GM10266 (cell line): ENCODE measurements around the gene ZNF30.
"Not testable (repeated sequence)": the region's sequence is repeated elsewhere in the genome, so short reads cannot be mapped to it uniquely, and the experiment has no call there.

Experiments
- DNase-seq: peaks from one replicate; pipeline ENCODE4 v3.0.0; 2012; ENCODE audit errors: extremely low spot score
- TF ChIP-seq, protein P1 (sequence below): IDR thresholded peaks from 2 replicates; pipeline ENCODE4 v1.5.1; 2012; ENCODE audit warnings: mild to moderate bottlenecking, low read depth; ENCODE audit not compliant: control insufficient read depth, insufficient read depth; ENCODE audit errors: missing control alignments

Gene ZNF30

DNA sequence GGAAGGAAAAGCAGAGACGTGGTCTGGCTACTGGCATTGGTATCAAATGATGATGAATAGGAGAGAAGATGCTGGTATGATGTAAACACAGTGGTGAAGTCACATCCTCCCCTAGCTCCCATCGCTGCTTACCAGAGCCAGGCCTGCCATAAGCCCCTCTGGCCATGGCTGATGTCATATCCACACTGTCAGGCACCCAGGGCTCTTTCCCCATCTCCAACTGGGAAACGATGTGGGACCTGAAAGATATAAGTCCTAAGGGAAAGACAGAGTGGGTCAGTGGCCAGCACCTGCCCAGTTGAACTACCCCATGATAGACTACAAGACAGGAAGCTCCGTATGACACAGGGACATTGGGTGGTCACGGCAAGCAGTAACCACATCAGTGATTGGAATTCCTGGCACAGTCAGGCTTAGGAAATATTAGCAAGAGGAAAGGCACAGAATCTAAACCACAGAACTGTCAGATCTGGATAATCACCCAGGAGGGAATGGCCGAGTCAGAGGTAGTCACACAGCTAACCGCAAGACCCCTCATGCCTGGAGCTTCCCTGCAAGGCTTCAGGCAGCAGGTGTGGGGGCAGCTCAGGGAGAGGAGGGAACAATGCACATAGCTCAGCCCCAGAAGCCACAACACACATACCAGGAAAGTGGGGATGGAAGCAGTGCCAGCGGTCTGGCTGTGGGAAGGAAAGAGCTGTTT is 33.6 kb downstream of the ZNF30 start:
- TF ChIP-seq, protein P1, sequence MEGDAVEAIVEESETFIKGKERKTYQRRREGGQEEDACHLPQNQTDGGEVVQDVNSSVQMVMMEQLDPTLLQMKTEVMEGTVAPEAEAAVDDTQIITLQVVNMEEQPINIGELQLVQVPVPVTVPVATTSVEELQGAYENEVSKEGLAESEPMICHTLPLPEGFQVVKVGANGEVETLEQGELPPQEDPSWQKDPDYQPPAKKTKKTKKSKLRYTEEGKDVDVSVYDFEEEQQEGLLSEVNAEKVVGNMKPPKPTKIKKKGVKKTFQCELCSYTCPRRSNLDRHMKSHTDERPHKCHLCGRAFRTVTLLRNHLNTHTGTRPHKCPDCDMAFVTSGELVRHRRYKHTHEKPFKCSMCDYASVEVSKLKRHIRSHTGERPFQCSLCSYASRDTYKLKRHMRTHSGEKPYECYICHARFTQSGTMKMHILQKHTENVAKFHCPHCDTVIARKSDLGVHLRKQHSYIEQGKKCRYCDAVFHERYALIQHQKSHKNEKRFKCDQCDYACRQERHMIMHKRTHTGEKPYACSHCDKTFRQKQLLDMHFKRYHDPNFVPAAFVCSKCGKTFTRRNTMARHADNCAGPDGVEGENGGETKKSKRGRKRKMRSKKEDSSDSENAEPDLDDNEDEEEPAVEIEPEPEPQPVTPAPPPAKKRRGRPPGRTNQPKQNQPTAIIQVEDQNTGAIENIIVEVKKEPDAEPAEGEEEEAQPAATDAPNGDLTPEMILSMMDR, result no peak
- DNase-seq, result no peak

DNA sequence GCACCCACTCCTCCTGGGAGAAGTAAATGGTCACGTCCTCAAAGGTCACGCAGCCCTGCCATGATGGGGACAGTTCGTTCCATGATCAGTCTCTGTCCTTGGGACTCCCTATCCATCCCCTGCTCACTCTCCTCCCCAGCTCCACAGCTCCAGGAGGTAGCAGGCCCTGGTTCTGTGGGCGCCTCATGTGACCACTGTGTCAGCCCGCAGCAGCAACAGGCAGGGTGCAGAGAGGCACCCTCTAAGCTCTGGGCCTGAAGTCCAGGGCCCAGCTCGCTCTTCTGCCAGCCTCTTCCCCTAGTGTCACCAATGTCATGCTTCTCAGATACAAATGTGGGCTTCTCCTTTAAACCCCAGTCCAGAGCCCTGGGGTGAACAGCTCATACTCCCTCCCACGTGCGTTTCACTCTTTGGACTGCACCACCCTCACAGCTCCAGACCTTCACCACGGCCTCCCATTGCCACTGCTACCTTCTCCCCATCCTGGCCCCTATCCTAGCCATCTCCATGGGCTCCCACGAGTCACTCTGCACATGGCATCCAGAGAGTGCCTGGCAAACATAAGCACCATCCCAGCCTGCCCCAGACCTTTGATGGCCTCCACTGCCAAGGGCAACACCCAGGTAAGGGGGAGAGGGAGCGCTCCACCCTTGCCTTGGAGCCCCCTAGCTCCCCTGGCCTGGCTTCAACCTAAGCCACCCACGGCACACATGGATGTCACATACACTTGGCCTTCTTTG is 34.4 kb downstream of the ZNF30 start:
- TF ChIP-seq, protein P1, result no peak
- no peak for DNase-seq

DNA sequence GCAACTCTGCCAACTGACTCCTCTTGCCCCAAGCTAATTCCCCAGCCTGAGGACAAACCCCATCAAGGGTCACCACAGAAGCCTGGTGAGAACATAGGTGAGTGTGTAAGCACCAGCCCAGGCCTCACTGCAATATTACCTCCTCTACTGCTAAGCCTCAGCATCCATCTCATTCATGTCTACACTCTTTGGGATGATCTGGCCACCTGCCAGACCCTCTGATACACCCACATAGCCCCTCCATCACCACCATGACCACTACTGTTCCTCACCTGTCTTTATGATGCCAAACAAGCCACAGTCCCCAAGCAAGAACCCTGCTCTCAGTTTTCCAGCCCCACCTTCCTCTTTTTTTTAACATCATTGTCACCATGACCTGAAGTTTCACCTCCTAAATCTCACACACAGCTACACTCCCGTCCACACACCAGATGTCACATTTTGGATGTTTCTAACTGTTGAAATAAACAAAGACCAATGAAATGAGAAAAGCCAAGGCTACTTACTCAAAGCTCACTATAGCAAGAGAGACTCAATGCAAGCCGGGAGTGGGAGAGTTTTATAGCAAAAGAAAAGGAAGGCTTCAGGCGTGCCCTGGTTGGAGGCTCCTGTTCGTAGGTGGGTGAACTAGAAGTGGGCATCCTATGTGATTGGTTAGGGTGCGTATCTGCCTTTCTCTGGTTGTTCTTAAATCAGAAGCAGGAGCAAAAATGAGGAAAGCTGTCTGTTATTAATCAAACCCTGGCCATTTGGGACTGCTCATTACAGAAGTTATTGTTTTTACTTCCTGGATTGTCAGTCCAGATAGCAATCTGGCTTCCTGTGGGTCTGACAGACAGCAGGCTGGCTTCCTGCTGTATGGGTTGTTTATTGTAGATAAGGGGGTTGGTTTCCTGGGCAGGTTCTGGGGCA is 35.3 kb downstream of the ZNF30 start:
- TF ChIP-seq, protein P1, result no peak
- no peak for DNase-seq

DNA sequence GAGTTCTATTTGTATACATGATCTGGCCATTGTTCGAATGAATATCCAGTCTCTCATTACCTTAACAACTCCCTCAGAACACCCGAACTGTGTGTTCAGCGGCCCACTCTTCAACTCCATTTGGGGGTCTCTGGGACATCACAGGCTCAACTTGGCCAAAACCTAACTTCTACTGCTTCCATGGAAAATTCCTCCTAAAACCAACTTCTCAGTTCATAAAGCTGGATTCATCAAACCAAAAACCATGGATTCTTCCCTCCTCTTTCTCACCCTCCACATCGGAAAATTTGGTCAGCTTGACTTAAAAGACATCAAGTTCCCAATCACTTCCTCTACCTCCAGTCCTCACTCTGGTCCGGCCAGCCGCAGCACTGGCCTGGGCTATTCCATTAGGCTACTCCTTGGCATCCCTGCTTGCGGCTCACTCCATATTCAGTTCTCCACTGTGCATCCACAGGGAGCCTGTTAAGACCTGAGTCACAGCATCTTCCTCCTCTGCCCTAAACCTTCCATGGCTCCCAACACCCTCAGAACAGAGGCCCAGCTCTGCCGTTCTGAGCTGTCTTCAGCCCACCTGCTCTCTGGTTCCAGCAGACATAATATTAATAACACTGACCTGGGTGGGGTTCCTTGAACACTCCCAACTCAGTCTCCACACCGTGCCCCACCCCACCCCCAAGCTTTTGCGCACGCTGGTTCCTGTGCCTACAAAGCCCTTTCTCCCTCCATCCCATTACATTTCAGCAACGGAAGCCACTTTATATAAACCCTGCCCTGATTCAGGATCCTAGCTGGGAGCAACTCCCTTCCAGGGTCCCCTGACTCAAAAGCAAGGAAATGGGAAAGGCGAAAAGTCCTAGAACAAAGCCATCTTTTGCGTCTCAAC is 36.2 kb downstream of the ZNF30 start:
- TF ChIP-seq, protein P1, result no peak
- DNase-seq, result no peak

DNA sequence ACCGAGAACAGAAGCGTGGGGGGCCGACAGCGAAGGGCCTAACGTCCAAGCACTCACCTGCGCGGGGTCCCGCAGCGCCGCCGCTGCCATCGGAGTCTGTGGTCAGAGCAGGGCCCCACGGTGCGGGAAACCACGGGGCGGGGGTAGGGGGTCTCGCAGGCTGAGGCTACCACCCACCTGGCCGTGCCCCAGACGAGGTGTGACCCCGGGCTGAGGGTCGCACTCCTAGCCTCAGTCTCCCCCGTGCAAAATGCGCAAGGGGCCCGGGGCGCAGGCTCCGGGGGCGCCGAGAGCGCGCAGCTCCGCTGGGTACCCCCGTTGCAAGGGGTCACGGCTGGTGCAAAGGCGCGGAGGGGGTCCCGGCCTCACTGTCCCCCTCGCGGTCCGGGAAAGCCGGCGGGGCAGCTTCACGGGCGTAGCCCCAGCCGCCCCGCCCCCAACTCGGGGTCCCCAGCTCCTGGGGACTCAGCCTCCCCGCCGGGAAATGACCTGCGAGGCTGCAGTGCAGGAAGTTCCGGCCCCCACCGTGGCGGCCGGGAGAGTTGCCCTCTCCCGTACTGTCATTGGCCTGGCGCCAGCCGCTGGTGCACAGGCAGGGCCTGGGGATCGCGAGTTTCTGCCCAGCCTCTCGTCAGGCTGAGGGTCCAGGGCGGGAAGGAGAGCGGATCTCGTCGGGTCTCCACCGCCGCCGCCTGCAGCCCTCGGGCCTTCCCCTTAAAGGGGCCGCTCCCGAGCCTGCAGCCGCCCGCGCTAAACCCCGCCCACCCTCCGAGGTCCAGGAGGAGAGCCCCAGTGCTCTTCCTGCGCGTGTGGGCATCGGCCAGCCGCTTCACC is 37.1 kb downstream of the ZNF30 start, which contains the start of gene ZNF792:
TSS of gene ZNF792 (minus strand) at position 657 of the 834 bp plus-strand sequence. CDS start at position 90, 567 bp downstream.
- peak; percentile 78 for DNase-seq
- TF ChIP-seq, protein P1, result no peak

DNA sequence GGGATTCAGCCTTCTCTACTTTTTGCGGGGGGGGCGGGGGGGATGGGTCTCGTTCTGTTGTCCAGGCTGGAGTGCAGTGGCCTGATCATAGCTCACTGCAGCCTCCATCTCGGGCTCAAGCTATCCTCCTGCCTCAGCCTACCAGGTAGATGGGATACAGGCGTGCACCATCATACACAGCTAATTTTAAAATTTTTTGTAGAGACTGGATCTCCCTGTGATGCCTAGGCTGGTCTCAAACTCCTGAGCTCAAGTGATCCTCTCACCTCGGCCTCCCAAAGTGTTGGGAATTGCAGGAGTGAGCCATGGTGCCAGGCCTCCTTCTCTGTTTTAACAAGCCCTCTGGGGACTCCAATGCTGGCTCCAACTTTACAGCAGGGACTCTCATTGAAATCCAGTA is 37.9 kb downstream of the ZNF30 start:
- no peak for DNase-seq
- TF ChIP-seq, protein P1, result no peak

DNA sequence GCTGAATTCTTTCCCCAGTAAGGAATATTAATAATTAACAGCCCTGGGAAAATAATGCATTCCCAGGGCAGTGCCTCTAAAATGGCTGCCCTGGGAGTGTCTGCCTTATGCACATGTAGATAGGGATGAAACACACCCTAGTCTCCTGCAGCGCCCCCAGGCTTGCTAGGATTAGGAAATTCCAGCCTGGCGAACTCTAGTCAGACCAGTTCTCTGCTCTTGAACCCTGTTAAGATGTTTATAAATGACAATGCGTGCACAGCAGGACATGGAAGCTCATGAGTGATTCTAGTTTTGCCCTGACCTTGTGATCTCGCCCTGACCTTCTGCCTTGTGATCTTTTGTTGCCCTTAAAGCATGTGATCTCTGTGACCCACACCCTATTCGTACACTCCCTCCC is 38.8 kb downstream of the ZNF30 start:
- DNase-seq, result not testable (repeated sequence)
